NCI-H774 (cell line): Measurements from ENCODE around the gene SND1.

Experiments used
- DNase-seq: peaks from one replicate; lab custom pipeline; 2025; lab: John Stamatoyannopoulos, UW

SND1 gene

GRCh38 chr7:128040205-128040604 lies 388.2 kb downstream of the SND1 start:
- DNase-seq: no peak

GRCh38 chr7:128041203-128041602 lies 389.2 kb downstream of the SND1 start:
- DNase-seq: no peak

- DNase-seq: no peak
These were observed 390.0 kb downstream of the SND1 start for GRCh38 chr7:128042012-128042411.

GRCh38 chr7:128044064-128044463 lies 392.1 kb downstream of the SND1 start:
- no peak for DNase-seq

- no peak for DNase-seq
These were observed 393.2 kb downstream of the SND1 start for GRCh38 chr7:128045158-128045557.

GRCh38 chr7:128045766-128046165 lies 393.8 kb downstream of the SND1 start:
- no peak for DNase-seq

- no peak for DNase-seq
These were observed 400.4 kb downstream of the SND1 start for GRCh38 chr7:128052404-128052803.

GRCh38 chr7:128053023-128053422 lies 401.0 kb downstream of the SND1 start:
- peak; percentile 27 for DNase-seq

GRCh38 chr7:128053991-128054390 lies 402.0 kb downstream of the SND1 start:
- no peak for DNase-seq

GRCh38 chr7:128054511-128054910 lies 402.5 kb downstream of the SND1 start:
- DNase-seq: no peak

- no peak for DNase-seq
These were observed 403.6 kb downstream of the SND1 start for GRCh38 chr7:128055637-128056036.

- no peak for DNase-seq
These were observed 404.9 kb downstream of the SND1 start for GRCh38 chr7:128056901-128057300.

- no peak for DNase-seq
These were observed 405.9 kb downstream of the SND1 start for GRCh38 chr7:128057909-128058308.

- peak; percentile 38 for DNase-seq
These were observed 407.4 kb downstream of the SND1 start for GRCh38 chr7:128059143-128059988.

GRCh38 chr7:128060018-128060417 lies 408.0 kb downstream of the SND1 start:
- DNase-seq: no peak

GRCh38 chr7:128063088-128063487 lies 411.1 kb downstream of the SND1 start:
- no peak for DNase-seq

- DNase-seq: no peak
These were observed 413.9 kb downstream of the SND1 start for GRCh38 chr7:128065872-128066271.

GRCh38 chr7:128066395-128066794 lies 414.4 kb downstream of the SND1 start:
- DNase-seq: no peak

- DNase-seq: no peak
These were observed 414.9 kb downstream of the SND1 start for GRCh38 chr7:128066858-128067257.

- no peak for DNase-seq
These were observed 416.0 kb downstream of the SND1 start for GRCh38 chr7:128067983-128068382.

- no peak for DNase-seq
These were observed 416.8 kb downstream of the SND1 start for GRCh38 chr7:128068785-128069184.

- no peak for DNase-seq
These were observed 417.7 kb downstream of the SND1 start for GRCh38 chr7:128069373-128070364.

GRCh38 chr7:128071376-128071775 lies 419.4 kb downstream of the SND1 start:
- no peak for DNase-seq
